ENCODE measurements around the gene SERTAD4.

DNA sequence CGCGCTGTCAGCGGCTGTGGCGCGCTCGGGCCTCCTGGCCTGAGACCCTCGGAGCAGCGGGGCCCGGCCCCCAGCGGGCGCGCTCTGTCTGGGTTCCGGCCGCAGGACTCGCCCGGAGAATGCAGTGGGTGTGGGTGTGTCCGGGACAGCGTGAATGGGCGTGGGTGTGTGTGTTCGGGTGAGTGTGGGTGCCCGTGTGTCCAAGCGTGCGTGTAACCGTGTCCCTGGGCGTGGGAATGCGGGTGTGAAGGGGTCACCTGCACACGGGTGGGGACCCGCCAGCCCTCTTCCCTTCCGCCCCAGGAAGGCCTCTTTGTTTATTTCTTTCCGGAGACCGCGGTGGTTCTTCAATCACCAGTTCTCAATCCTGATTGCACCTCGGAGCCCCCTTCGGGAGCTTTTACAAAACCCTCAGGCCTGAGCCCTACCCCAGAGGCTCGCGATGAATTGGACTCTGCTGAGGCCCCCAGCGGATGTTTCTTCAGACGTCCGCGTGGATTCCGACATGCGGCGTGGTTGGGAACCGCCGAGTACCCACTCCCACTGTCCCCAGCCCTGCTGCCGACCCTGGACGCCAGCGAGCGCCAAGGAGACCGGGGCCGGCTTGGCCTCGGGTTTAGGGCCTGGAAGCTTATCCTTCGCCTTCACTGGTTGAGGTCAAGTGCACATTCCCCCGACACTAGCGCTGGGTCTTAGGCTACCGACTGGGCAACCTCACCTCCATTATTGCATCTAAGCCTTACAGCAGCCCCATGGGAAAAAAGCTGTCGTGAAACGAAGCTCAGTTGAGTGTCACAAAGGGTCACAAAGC lies 19.3 kb downstream of the SERTAD4 start:
- TF ChIP-seq, protein P1, sequence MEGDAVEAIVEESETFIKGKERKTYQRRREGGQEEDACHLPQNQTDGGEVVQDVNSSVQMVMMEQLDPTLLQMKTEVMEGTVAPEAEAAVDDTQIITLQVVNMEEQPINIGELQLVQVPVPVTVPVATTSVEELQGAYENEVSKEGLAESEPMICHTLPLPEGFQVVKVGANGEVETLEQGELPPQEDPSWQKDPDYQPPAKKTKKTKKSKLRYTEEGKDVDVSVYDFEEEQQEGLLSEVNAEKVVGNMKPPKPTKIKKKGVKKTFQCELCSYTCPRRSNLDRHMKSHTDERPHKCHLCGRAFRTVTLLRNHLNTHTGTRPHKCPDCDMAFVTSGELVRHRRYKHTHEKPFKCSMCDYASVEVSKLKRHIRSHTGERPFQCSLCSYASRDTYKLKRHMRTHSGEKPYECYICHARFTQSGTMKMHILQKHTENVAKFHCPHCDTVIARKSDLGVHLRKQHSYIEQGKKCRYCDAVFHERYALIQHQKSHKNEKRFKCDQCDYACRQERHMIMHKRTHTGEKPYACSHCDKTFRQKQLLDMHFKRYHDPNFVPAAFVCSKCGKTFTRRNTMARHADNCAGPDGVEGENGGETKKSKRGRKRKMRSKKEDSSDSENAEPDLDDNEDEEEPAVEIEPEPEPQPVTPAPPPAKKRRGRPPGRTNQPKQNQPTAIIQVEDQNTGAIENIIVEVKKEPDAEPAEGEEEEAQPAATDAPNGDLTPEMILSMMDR (IDR thresholded peaks at IDR 0.05) = no peak
- no peak for TF ChIP-seq POLR2A (IDR thresholded peaks at IDR 0.05)
